GM12878 (cell line): ENCODE data around the gene FAT4. TPM values are rescaled to one million over a fixed set of nuclear protein-coding genes. Genes with fewer than 3 reads are reported as not detected.

Experiments
- ATAC-seq: fragments of 200-7000 bp; cut with Tn5 transposase; 3 replicates; pipeline ENCODE4 v1.9.1; 2020; ENCODE audit warnings: mild to moderate bottlenecking, moderate library complexity
- BruUV-seq: library from RNA; stranded (reverse); fragments of 400-500 nt; replicated peaks from 2 replicates; lab custom pipeline; 2021; lab: Mats Ljungman, UMichigan
- CTCF ChIA-PET: fragments of 300-600 bp; sonication (Branson Sonifier 250); formaldehyde crosslinking; extraction: SDS; loops from one replicate; lab custom pipeline; 2021; ENCODE audit warnings: inconsistent platforms; lab: Yijun Ruan, JAX
- POLR2A ChIA-PET: fragments of 350-600 bp; formaldehyde crosslinking; extraction: SDS; loops from one replicate; lab custom pipeline; 2021; ENCODE audit warnings: inconsistent platforms; lab: Charles Lee
- RAD21 ChIA-PET: fragments of 300-600 bp; sonication (Branson Sonifier 250); formaldehyde crosslinking; loops from one replicate; lab custom pipeline; 2023; ENCODE audit warnings: antibody characterized with exemption; ENCODE audit not compliant: unreplicated experiment; lab: Charles Lee
- SMC1A ChIA-PET: fragments of 300-600 bp; sonication (Branson Sonifier 250); formaldehyde crosslinking; loops from one replicate; lab custom pipeline; 2023; ENCODE audit not compliant: unreplicated experiment, uncharacterized antibody; lab: Charles Lee
- DNase-seq: peaks from one replicate; pipeline ENCODE4 v3.0.0-alpha.2; 2011; ENCODE audit warnings: low read depth, low spot score
- FAIRE-seq: peaks from 3 replicates; lab custom pipeline; 2011; peaks lifted over from hg19 to GRCh38; lab: Jason Lieb, UNC
- H2AFZ ChIP-seq: 2 replicates; pipeline ENCODE4 v1.6.0; 2011; ENCODE audit warnings: low read depth, low read length, control low read depth; ENCODE audit not compliant: control insufficient read depth
- H3K27ac ChIP-seq: 2 replicates; pipeline ENCODE4 v1.5.1; 2011; ENCODE audit warnings: control low read depth; ENCODE audit not compliant: control insufficient read depth, insufficient read depth
- H3K27me3 ChIP-seq, 2 experiments: replicated peaks in 1 of 2; 2 replicates each; pipeline versions ENCODE4 v1.6.0 to v1.6.1; 2011; ENCODE audit warnings: low read length in 1 of 2; ENCODE audit not compliant: control insufficient read depth in 2 of 2, insufficient read depth in 2 of 2
- H3K36me3 ChIP-seq, 2 experiments: 2 replicates each; pipeline ENCODE4 v1.5.1; 2011; ENCODE audit warnings: low read length in 1 of 2; ENCODE audit not compliant: control insufficient read depth in 2 of 2, insufficient read depth in 2 of 2
- H3K4me1 ChIP-seq: 2 replicates; pipeline ENCODE4 v1.6.1; 2011; ENCODE audit warnings: mild to moderate bottlenecking, low read length, moderate library complexity, mixed read lengths; ENCODE audit not compliant: control insufficient read depth, insufficient read depth
- H3K4me2 ChIP-seq: 2 replicates; pipeline ENCODE4 v1.6.0; 2011; ENCODE audit warnings: control low read depth; ENCODE audit not compliant: control insufficient read depth, insufficient read depth
- H3K4me3 ChIP-seq: fragments of 200-600 bp; sonication (generic); 2 replicates; pipeline ENCODE4 v1.5.1; 2016
- H3K79me2 ChIP-seq: 2 replicates; pipeline ENCODE4 v1.6.0; 2011; ENCODE audit warnings: low read length; ENCODE audit not compliant: control insufficient read depth, insufficient read depth
- H3K9ac ChIP-seq: 2 replicates; pipeline ENCODE4 v1.8.0; 2011; ENCODE audit warnings: low read length, control low read depth, mixed read lengths; ENCODE audit not compliant: control insufficient read depth, insufficient read depth
- H3K9me3 ChIP-seq: replicated peaks from 3 replicates; pipeline ENCODE4 v1.5.1; 2011; ENCODE audit warnings: mild to moderate bottlenecking, low read length; ENCODE audit not compliant: control insufficient read depth, insufficient read depth
- H4K20me1 ChIP-seq: 2 replicates; pipeline ENCODE4 v1.6.0; 2011; ENCODE audit not compliant: control insufficient read depth, insufficient read depth
- CHD1 ChIP-seq: IDR thresholded peaks from 2 replicates; pipeline ENCODE4 v1.6.1; 2012; ENCODE audit warnings: low read depth, low read length, improper control_type of control experiment
- CHD2 ChIP-seq: IDR thresholded peaks from 2 replicates; pipeline ENCODE4 v1.6.1; 2011; ENCODE audit warnings: low read depth, low read length, improper control_type of control experiment, borderline replicate concordance
- HDAC2 ChIP-seq: fragments of 200-600 bp; sonication (generic); IDR thresholded peaks from 2 replicates; pipeline ENCODE4 v1.6.1; 2017
- IRF3 ChIP-seq: fragments of 450-650 bp; IDR thresholded peaks from 2 replicates; pipeline ENCODE4 v1.6.1; 2014; ENCODE audit warnings: mild to moderate bottlenecking
- MTA2 ChIP-seq: fragments of 450-650 bp; IDR thresholded peaks from 2 replicates; pipeline ENCODE4 v1.6.1; 2016; ENCODE audit warnings: low read depth, mild to moderate bottlenecking, moderate library complexity
- NBN ChIP-seq: fragments of 450-650 bp; IDR thresholded peaks from 2 replicates; pipeline ENCODE4 v1.6.1; 2016
- NR2F1 ChIP-seq: fragments of 450-650 bp; conservative IDR thresholded peaks from 2 replicates; pipeline ENCODE4 v1.6.1; 2017; ENCODE audit warnings: mild to moderate bottlenecking
- RAD51 ChIP-seq: fragments of 450-650 bp; IDR thresholded peaks from 2 replicates; pipeline ENCODE4 v1.6.1; 2016; ENCODE audit warnings: moderate library complexity, mild to moderate bottlenecking, inconsistent platforms
- RELA ChIP-seq: fragments of 450-650 bp; IDR thresholded peaks from 2 replicates; pipeline ENCODE4 v1.8.0; 2014; ENCODE audit warnings: borderline replicate concordance; ENCODE audit not compliant: partially characterized antibody
- SIN3A ChIP-seq: IDR thresholded peaks from 2 replicates; pipeline ENCODE4 v1.6.1; 2012; ENCODE audit warnings: low read depth, low read length, improper control_type of control experiment
- SIX5 ChIP-seq: IDR thresholded peaks from 2 replicates; pipeline ENCODE4 v1.6.1; 2011; ENCODE audit warnings: mild to moderate bottlenecking, low read depth, low read length, moderate library complexity; ENCODE audit not compliant: severe bottlenecking
- SP1 ChIP-seq: IDR thresholded peaks from one replicate; pipeline ENCODE4 v1.6.1; 2011; ENCODE audit warnings: low read depth, low read length
- ZNF274 ChIP-seq: IDR thresholded peaks from one replicate; pipeline ENCODE4 v1.8.0; 2011; ENCODE audit not compliant: insufficient read length, insufficient read depth
- WGBS: methylation state at CpG from one replicate; pipeline ENCODE4 v1.1.6; 2016; ENCODE audit warnings: low lambda C conversion rate; ENCODE audit not compliant: insufficient replicate concordance, insufficient coverage; ENCODE audit errors: missing lambda C conversion rate; 5-methylcytosine and 5-hydroxymethylcytosine counted together
- in situ Hi-C: fragments of 300-500 bp; cut with MboI; formaldehyde crosslinking; loops from 9 replicates; pipeline ENCODE4 v1.14.3; 2018; ENCODE audit warnings: mixed read lengths
- intact Hi-C: fragments of 100-400 bp; cut with micrococcal nuclease; formaldehyde crosslinking; loops from one replicate; pipeline ENCODE4 v1.14.2; 2022; ENCODE audit not compliant: unreplicated experiment
- polyA plus RNA-seq, 11 experiments: library from polyadenylated mRNA; depleted of rRNA in 4 of 11; unstranded in 6 of 11; stranded (reverse) in 5 of 11; fragments of >200 nt; fragmentation: Nextera tagmentation in 4 of 11; fragmentation: Illumina TruSeq in 1 of 11; extraction: Ambion mirVana in 4 of 11; extraction: Trizol in 1 of 11; gene quantifications; 1 replicate in 1 of 11; 2 replicates in 10 of 11; pipeline versions ENCODE4 v1.2.1 to v1.2.3, GENCODE V29; 2011 to 2016; ENCODE audit warnings: inconsistent platforms in 2 of 11, missing spikeins in 2 of 11, low read depth in 1 of 11
- total RNA-seq, 4 experiments: library from RNA; depleted of rRNA in 3 of 4; stranded (reverse); fragments of >200 nt in 3 of 4; fragmentation: Illumina TruSeq in 1 of 4; extraction: Trizol in 1 of 4; gene quantifications; 2 replicates each; pipeline versions ENCODE4 v1.2.1 to v1.2.3, GENCODE V29; 2013 to 2021
- TF ChIP-seq, protein P1 (sequence below): IDR thresholded peaks from 2 replicates; pipeline ENCODE4 v1.6.1; 2012; ENCODE audit warnings: low read length, inconsistent platforms
- TF ChIP-seq, protein P2 (sequence below): fragments of 450-650 bp; IDR thresholded peaks from 2 replicates; pipeline ENCODE4 v1.6.1; 2017; ENCODE audit warnings: mild to moderate bottlenecking, moderate library complexity

The FAT4 gene
- total and polyA plus RNA-seq, 10 of the 15 experiments (the other 5 are each of a cell fraction or from before 2014, with no cell fraction given): 0.03 TPM; not detected in 9

- Histone ChIP-seq H3K79me2 (no peaks in the 10 kb centered on the region), H2AFZ (no peak overlapping the region), H3K27me3 (no peaks in the 10 kb centered on the region), H3K9ac (no peak overlapping the region), H3K4me3 (no peak overlapping the region), H3K4me1 (no peaks in the 10 kb centered on the region), H3K36me3 (no peaks in the 10 kb centered on the region), H3K27ac (no peak overlapping the region), H3K4me2 (no peak overlapping the region), H3K9me3 (no peaks in the 10 kb centered on the region), H4K20me1 (no peaks in the 10 kb centered on the region)
- in situ Hi-C loops (no loop called here), intact Hi-C loops (no loop called here)
- ATAC-seq (no peak), DNase-seq (no peak), FAIRE-seq (no peak)
- ChIA-PET SMC1A (no interaction called here), POLR2A (no interaction called here), CTCF (no interaction called here), RAD21 (no interaction called here)
- 5% methylated on average over 4 of the region's 4 CpGs for WGBS
- no TSS peak for BruUV-seq
- TF ChIP-seq HDAC2 (no peak), CHD2 (no peak), ZNF274 (no peak), MTA2 (no peak), RAD51 (no peak), NBN (no peak), SIX5 (no peak), IRF3 (no peak)
Measured at GRCh38 chr4:125357675-125358074, 42.9 kb downstream of the FAT4 start.

GRCh38 chr4:125358453-125358852 is 43.7 kb downstream of the FAT4 start:
- Histone ChIP-seq H4K20me1 (no peaks in the 10 kb centered on the region), H3K4me1 (no peaks in the 10 kb centered on the region), H3K9me3 (no peaks in the 10 kb centered on the region), H2AFZ (no peak overlapping the region), H3K27ac (no peak overlapping the region), H3K9ac (no peak overlapping the region), H3K79me2 (no peaks in the 10 kb centered on the region), H3K27me3 (no peaks in the 10 kb centered on the region), H3K36me3 (no peaks in the 10 kb centered on the region), H3K4me3 (no peak overlapping the region), H3K4me2 (no peak overlapping the region)
- TF ChIP-seq SIN3A (no peak), CHD1 (no peak), RELA (no peak), NR2F1 (no peak), SP1 (no peak)
- TF ChIP-seq, protein P1, sequence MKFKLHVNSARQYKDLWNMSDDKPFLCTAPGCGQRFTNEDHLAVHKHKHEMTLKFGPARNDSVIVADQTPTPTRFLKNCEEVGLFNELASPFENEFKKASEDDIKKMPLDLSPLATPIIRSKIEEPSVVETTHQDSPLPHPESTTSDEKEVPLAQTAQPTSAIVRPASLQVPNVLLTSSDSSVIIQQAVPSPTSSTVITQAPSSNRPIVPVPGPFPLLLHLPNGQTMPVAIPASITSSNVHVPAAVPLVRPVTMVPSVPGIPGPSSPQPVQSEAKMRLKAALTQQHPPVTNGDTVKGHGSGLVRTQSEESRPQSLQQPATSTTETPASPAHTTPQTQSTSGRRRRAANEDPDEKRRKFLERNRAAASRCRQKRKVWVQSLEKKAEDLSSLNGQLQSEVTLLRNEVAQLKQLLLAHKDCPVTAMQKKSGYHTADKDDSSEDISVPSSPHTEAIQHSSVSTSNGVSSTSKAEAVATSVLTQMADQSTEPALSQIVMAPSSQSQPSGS: no peak
- TF ChIP-seq, protein P2, sequence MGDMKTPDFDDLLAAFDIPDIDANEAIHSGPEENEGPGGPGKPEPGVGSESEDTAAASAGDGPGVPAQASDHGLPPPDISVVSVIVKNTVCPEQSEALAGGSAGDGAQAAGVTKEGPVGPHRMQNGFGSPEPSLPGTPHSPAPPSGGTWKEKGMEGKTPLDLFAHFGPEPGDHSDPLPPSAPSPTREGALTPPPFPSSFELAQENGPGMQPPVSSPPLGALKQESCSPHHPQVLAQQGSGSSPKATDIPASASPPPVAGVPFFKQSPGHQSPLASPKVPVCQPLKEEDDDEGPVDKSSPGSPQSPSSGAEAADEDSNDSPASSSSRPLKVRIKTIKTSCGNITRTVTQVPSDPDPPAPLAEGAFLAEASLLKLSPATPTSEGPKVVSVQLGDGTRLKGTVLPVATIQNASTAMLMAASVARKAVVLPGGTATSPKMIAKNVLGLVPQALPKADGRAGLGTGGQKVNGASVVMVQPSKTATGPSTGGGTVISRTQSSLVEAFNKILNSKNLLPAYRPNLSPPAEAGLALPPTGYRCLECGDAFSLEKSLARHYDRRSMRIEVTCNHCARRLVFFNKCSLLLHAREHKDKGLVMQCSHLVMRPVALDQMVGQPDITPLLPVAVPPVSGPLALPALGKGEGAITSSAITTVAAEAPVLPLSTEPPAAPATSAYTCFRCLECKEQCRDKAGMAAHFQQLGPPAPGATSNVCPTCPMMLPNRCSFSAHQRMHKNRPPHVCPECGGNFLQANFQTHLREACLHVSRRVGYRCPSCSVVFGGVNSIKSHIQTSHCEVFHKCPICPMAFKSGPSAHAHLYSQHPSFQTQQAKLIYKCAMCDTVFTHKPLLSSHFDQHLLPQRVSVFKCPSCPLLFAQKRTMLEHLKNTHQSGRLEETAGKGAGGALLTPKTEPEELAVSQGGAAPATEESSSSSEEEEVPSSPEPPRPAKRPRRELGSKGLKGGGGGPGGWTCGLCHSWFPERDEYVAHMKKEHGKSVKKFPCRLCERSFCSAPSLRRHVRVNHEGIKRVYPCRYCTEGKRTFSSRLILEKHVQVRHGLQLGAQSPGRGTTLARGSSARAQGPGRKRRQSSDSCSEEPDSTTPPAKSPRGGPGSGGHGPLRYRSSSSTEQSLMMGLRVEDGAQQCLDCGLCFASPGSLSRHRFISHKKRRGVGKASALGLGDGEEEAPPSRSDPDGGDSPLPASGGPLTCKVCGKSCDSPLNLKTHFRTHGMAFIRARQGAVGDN: no peak
- RAD21 ChIA-PET: no interaction called here
- no peak for ATAC-seq
- FAIRE-seq: no peak
- CTCF ChIA-PET: no interaction called here
- SMC1A ChIA-PET: no interaction called here
- BruUV-seq: no TSS peak
- intact Hi-C loops (no loop called here), in situ Hi-C loops (no loop called here)
- POLR2A ChIA-PET: no interaction called here
- no peak for DNase-seq
- WGBS: 37% methylated on average over 6 of the region's 6 CpGs
